Cerebellar nuclear complex (tissue), 1 donor: ENCODE data around the gene PTK7.

Source experiments
- DNase-seq, 2 experiments: peaks; one replicate each; lab custom pipeline; 2025; lab: John Stamatoyannopoulos, UW

Gene PTK7

GRCh38 chr6:43180985-43181384 lies 104.9 kb downstream of the PTK7 start:
- DNase-seq = no peak

GRCh38 chr6:43181621-43181941 lies 105.5 kb downstream of the PTK7 start:
- DNase-seq = no peak

- peak in 1 of 2 experiments; percentile 43 for DNase-seq
These were observed 106.1 kb downstream of the PTK7 start, which contains the start of gene CUL9 for GRCh38 chr6:43181942-43182860. TSS of gene CUL9 (plus strand) at chr6:43182196. CDS start at chr6:43184311, 2,115 bp downstream.

DNA sequence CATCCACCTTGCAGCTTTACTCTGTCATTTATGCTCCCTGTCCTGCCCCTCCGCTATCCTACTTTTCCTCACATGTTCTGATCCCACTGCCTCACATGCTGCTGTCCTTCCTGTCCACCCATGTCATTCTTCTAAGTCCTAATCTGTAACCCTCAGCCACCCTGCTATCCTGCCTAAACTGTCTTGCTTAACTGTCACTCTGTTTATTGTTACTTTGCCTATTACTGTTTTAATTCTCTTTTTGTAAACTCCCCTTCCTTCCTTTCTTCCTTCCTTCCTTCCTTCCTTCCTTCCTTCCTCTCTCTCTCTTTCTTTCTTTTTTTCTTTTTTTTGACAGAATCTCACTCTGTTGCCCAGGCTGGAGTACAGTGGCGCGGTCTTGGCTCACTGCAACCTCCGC lies 107.3 kb downstream of the PTK7 start:
- DNase-seq = no peak

DNA sequence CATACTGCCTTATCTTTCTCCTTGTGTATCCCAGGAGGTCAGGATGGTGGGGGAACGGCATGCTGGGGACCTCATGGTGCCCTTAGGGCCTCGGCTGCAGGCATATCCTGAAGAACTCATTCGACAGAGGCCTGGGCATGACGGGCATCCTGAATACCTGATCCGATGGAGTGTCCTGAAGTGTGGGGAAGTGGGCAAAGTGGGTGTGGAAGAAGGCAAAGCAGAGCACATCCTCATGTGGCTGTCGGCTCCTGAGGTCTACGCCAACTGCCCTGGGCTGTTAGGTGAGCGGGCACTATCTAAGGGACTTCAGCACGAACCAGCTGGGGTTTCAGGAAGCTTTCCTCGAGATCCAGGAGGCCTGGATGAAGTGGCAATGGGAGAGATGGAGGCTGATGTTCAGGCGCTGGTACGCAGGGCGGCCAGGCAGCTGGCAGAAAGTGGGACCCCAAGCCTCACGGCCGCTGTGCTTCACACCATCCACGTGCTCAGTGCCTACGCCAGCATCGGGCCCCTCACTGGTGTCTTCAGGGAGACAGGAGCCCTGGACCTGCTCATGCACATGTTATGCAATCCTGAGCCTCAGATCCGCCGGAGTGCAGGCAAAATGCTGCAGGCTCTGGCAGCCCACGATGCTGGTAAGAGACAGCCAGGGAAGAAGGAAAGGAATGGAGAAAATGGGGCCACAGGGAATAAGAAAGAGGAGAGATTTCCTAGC lies 108.3 kb downstream of the PTK7 start:
- DNase-seq = no peak

GRCh38 chr6:43185391-43185985 lies 109.4 kb downstream of the PTK7 start:
- no peak for DNase-seq

- DNase-seq = no peak
These were observed 109.9 kb downstream of the PTK7 start for GRCh38 chr6:43186019-43186418.

GRCh38 chr6:43186706-43187105 lies 110.6 kb downstream of the PTK7 start:
- DNase-seq = no peak

GRCh38 chr6:43187821-43188220 lies 111.7 kb downstream of the PTK7 start:
- no peak for DNase-seq

DNA sequence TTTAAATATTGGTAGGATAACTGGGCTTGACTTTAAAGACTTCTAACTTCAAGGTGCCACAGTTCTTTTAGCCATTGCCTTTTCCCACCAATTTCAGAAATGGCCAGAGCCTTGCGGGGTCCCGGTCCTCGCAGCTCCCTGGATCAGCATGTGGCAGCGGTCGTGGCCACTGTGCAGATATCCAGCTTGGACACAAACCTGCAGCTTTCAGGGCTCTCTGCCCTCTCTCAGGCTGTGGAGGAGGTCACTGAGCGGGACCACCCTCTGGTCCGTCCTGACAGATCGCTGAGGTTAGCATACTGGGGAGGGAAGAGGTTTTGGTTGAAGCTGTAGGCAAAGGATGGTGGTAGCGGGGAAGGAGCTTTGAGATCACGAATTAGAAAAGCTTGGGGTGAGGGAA lies 112.3 kb downstream of the PTK7 start:
- no peak for DNase-seq

GRCh38 chr6:43189776-43190304 lies 113.7 kb downstream of the PTK7 start:
- DNase-seq = no peak

GRCh38 chr6:43192911-43193310 lies 116.8 kb downstream of the PTK7 start:
- DNase-seq = no peak

DNA sequence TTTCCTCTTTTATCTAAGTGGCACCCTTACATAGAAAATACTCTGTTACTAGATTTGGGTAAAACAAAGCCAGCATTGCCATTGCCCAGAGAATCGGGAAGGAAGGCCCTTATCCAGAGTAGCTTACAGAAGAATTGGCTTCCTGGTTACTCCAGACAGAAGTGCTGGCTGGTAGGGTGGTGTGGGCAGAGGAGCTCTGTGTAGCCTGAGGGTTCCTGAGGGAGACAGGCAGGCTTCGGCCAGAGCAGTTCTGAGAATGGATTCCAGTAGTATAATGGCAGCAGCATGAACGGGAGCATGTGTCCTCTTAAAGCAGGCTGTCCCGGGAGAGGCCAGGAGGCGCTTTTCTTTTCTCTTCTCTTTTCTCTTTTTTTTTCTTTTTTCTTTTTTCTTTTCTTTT lies 117.8 kb downstream of the PTK7 start:
- no peak for DNase-seq

DNA sequence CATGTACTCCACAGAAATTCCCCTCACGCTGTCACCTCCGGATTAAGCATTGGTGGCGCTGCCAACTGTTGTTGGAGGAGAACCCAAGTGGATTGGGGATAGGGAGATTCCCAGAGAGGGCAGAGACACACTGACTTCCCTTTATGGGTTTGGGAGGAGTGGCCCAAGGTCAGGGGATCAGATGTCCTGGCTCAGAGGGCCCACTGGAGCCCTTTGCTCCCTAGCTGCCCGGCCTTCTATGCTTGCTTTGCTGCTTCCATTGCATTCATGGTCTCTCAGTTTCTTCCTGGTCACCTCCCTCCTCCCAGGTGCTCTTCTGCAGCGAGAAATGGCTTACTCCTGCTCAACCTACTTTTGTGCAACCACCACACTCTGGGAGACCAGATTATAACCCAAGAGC lies 120.2 kb downstream of the PTK7 start:
- no peak for DNase-seq

GRCh38 chr6:43199912-43200311 lies 123.8 kb downstream of the PTK7 start:
- no peak for DNase-seq

DNA sequence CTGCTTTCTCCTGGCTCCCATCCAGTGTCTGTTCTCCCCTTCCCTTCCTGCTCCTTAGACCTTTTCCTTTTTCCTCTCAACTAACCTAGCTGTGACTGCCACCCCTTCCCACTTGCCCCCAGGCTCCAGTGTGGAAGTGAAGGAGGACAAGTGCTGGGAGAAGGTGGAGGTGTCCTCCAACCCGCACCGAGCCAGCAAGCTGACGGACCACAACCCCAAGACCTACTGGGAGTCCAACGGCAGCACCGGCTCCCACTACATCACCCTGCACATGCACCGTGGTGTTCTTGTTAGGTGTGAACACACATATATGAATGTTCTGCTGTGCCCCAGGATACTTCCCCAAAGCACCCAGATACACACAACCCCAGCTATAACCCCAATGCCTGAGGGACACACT lies 124.4 kb downstream of the PTK7 start:
- no peak for DNase-seq

GRCh38 chr6:43202451-43202850 lies 126.3 kb downstream of the PTK7 start:
- DNase-seq = no peak

- DNase-seq = no peak
These were observed 127.1 kb downstream of the PTK7 start for GRCh38 chr6:43203029-43203717.

GRCh38 chr6:43203718-43204095 lies 127.6 kb downstream of the PTK7 start:
- no peak for DNase-seq

DNA sequence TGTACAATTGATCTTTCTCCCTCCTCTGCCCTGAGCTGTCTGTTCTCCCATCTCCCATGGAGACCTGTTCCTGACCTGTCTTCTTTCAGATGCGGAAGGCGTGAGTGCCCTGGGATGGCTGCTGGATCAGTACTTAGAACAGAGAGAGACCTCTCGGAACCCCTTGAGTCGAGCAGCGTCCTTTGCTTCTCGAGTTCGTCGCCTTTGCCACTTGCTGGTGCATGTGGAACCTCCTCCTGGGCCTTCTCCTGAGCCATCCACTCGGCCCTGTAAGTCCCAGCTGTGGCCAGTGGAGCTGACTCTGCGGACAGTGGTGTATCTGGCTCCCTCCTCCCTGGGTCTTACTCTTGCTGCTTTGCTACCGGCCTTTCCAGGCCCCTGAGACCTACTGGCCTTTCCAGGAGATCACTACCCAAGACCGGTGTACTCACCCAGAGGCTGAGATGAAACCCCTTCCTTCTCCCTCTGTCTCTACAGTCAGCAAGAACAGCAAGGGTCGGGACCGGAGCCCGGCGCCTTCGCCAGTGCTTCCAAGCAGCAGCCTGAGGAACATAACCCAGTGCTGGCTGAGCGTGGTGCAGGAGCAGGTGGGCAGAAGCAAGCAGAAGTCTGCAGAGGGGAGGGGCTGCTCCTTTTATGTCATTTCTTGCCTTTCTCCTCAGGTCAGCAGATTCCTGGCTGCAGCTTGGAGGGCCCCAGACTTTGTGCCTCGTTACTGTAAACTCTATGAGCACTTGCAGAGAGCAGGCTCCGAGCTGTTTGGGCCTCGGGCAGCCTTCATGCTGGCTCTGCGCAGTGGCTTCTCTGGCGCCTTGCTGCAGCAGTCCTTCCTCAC lies 128.4 kb downstream of the PTK7 start:
- DNase-seq = no peak

GRCh38 chr6:43205849-43206248 lies 129.7 kb downstream of the PTK7 start:
- DNase-seq = no peak
